PC-9 (cell line): ENCODE measurements around the gene RHD. TPM values are rescaled to one million over a fixed set of nuclear protein-coding genes. Genes with fewer than 3 reads are reported as not detected.
A peak's percentile ranks its signal among the peaks of the same experiment; 100 is the strongest.
"Not testable (repeated sequence)": the region's sequence is repeated elsewhere in the genome, so short reads cannot be mapped to it uniquely, and the experiment has no call there.

Source experiments
- BruUV-seq: library from RNA; stranded (reverse); fragments of 400-500 nt; replicated peaks from 2 replicates; lab custom pipeline; 2021; lab: Mats Ljungman, UMichigan
- CTCF ChIA-PET: fragments of 300-600 bp; sonication (Branson Sonifier 250); formaldehyde crosslinking; loops from one replicate; lab custom pipeline; 2022; ENCODE audit warnings: antibody characterized with exemption; lab: Charles Lee
- POLR2A ChIA-PET: fragments of 300-600 bp; sonication (Branson Sonifier 250); formaldehyde crosslinking; loops from one replicate; lab custom pipeline; 2022; ENCODE audit warnings: antibody characterized with exemption; ENCODE audit not compliant: unreplicated experiment; lab: Charles Lee
- DNase-seq, 2 experiments: peaks; one replicate each; pipeline versions ENCODE4 v3.0.0 to v3.0.0-alpha.2; 2015 to 2022; ENCODE audit warnings: mixed read lengths in 1 of 2
- H2AFZ ChIP-seq: fragments of 200-600 bp; sonication (generic); 2 replicates; pipeline ENCODE4 v1.8.1; 2017; ENCODE audit warnings: antibody characterized with exemption
- H3F3A ChIP-seq: fragments of 200-600 bp; sonication (generic); 2 replicates; pipeline ENCODE4 v1.8.1; 2017; ENCODE audit warnings: antibody characterized with exemption, mild to moderate bottlenecking, low read depth; ENCODE audit not compliant: insufficient read depth
- H3K27ac ChIP-seq: fragments of 200-600 bp; sonication (generic); 2 replicates; pipeline ENCODE4 v1.6.1; 2016; ENCODE audit warnings: mixed run types
- H3K27me3 ChIP-seq: fragments of 200-600 bp; sonication (generic); 2 replicates; pipeline ENCODE4 v1.6.1; 2016; ENCODE audit warnings: low read depth, mixed run types; ENCODE audit not compliant: insufficient read depth
- H3K36me3 ChIP-seq: fragments of 200-600 bp; sonication (generic); 2 replicates; pipeline ENCODE4 v1.6.1; 2016; ENCODE audit warnings: low read depth, mixed run types
- H3K4me1 ChIP-seq: fragments of 200-600 bp; sonication (generic); replicated peaks from 2 replicates; pipeline ENCODE4 v1.6.1; 2016; ENCODE audit warnings: mixed run types; ENCODE audit not compliant: insufficient read depth
- H3K4me2 ChIP-seq: fragments of 200-600 bp; sonication (generic); 2 replicates; pipeline ENCODE4 v1.6.1; 2017; ENCODE audit warnings: mixed run types
- H3K4me3 ChIP-seq: fragments of 200-600 bp; sonication (generic); 2 replicates; pipeline ENCODE4 v1.6.1; 2016; ENCODE audit warnings: mixed run types
- H3K79me2 ChIP-seq: fragments of 200-600 bp; sonication (generic); 2 replicates; pipeline ENCODE4 v1.6.1; 2017; ENCODE audit warnings: low read depth, mixed run types
- H3K9me2 ChIP-seq: fragments of 200-600 bp; sonication (generic); 2 replicates; pipeline ENCODE4 v1.8.1; 2017; ENCODE audit warnings: mild to moderate bottlenecking; ENCODE audit not compliant: insufficient read depth
- H3K9me3 ChIP-seq: fragments of 200-600 bp; sonication (generic); 2 replicates; pipeline ENCODE4 v1.8.1; 2016; ENCODE audit warnings: low read depth; ENCODE audit not compliant: insufficient read depth
- H4K20me1 ChIP-seq: fragments of 200-600 bp; sonication (generic); 2 replicates; pipeline ENCODE4 v1.8.1; 2017; ENCODE audit not compliant: insufficient read depth
- CTCF ChIP-seq: fragments of 200-600 bp; sonication (generic); conservative IDR thresholded peaks from 2 replicates; pipeline ENCODE4 v1.6.1; 2017; ENCODE audit warnings: mixed run types, antibody characterized with exemption, mild to moderate bottlenecking, moderate library complexity
- EZH2 ChIP-seq: fragments of 200-600 bp; sonication (generic); IDR thresholded peaks from 2 replicates; pipeline ENCODE4 v1.8.0; 2017; ENCODE audit warnings: antibody characterized with exemption, low read depth
- intact Hi-C: fragments of 100-400 bp; cut with micrococcal nuclease; formaldehyde crosslinking; loops from one replicate; pipeline ENCODE4 v1.10.0; 2022; ENCODE audit not compliant: unreplicated experiment
- total RNA-seq: library from RNA; stranded (reverse); gene quantifications from 2 replicates; pipeline ENCODE4 v1.2.3, GENCODE V29; 2021

Gene RHD
- total RNA-seq, 1 experiment from 2014 or later, result not detected

GRCh38 chr1:25360596-25361581 lies 88.6 kb downstream of the RHD start:
- Histone ChIP-seq H3K4me3 (no peak overlapping the region), H3K27me3 (no peaks in the 10 kb centered on the region), H2AFZ (no peak overlapping the region), H4K20me1 (no peaks in the 10 kb centered on the region), H3K4me1 (0 out of 2 replicates have a peak, but pooled peaks cover 6% of the 10 kb centered on the region), H3K9me3 (no peaks in the 10 kb centered on the region), H3K79me2 (no peaks in the 10 kb centered on the region), H3K4me2 (no peak overlapping the region), H3K27ac (no peak overlapping the region), H3K9me2 (no peaks in the 10 kb centered on the region), H3F3A (no peaks in the 10 kb centered on the region), H3K36me3 (no peaks in the 10 kb centered on the region)
- POLR2A ChIA-PET, result no interaction called here
- CTCF ChIA-PET, result no interaction called here
- TF ChIP-seq CTCF, result no peak
- no peak for TF ChIP-seq EZH2
- intact Hi-C loops, result no loop called here
- DNase-seq, result no peak
- BruUV-seq, result TSS peak; percentile 13

GRCh38 chr1:25361901-25362300 lies 89.6 kb downstream of the RHD start:
- no peak overlapping the region for H3K4me2 ChIP-seq
- H3K27me3 ChIP-seq, result no peaks in the 10 kb centered on the region
- no peak overlapping the region for H3K4me3 ChIP-seq
- no peak for TF ChIP-seq CTCF
- no peak for TF ChIP-seq EZH2
- no peak overlapping the region for H3K27ac ChIP-seq
- CTCF ChIA-PET, result no interaction called here
- POLR2A ChIA-PET, result no interaction called here
- intact Hi-C loops, result no loop called here
- BruUV-seq, result no TSS peak
- H3K9me3 ChIP-seq, result no peaks in the 10 kb centered on the region
- H2AFZ ChIP-seq, result no peak overlapping the region
- no peaks in the 10 kb centered on the region for H3F3A ChIP-seq
- H3K36me3 ChIP-seq, result no peaks in the 10 kb centered on the region
- H3K4me1 ChIP-seq, result 0 out of 2 replicates have a peak, but pooled peaks cover 1% of the 10 kb centered on the region
- no peaks in the 10 kb centered on the region for H3K9me2 ChIP-seq
- no peaks in the 10 kb centered on the region for H4K20me1 ChIP-seq
- no peak for DNase-seq
- H3K79me2 ChIP-seq, result no peaks in the 10 kb centered on the region

- CTCF ChIA-PET, BruUV-seq, H3K9me2 ChIP-seq, H2AFZ ChIP-seq, H3F3A ChIP-seq, H3K4me2 ChIP-seq, H3K27me3 ChIP-seq, H3K9me3 ChIP-seq, H3K4me3 ChIP-seq, POLR2A ChIA-PET, DNase-seq, H3K36me3 ChIP-seq, H3K4me1 ChIP-seq, intact Hi-C loops, H4K20me1 ChIP-seq, H3K27ac ChIP-seq, H3K79me2 ChIP-seq: not testable (repeated sequence)
These were observed 90.6 kb downstream of the RHD start for GRCh38 chr1:25362634-25363559.
